Measurements from ENCODE around the gene CALB2.
"Not testable (repeated sequence)": the region's sequence is repeated elsewhere in the genome, so short reads cannot be mapped to it uniquely, and the experiment has no call there.

The CALB2 gene

GRCh38 chr16:71353736-71354135 is 4.8 kb upstream of the CALB2 start:
- DNase-seq: no peak

GRCh38 chr16:71354156-71354555 is 4.4 kb upstream of the CALB2 start:
- no peak for DNase-seq

DNA sequence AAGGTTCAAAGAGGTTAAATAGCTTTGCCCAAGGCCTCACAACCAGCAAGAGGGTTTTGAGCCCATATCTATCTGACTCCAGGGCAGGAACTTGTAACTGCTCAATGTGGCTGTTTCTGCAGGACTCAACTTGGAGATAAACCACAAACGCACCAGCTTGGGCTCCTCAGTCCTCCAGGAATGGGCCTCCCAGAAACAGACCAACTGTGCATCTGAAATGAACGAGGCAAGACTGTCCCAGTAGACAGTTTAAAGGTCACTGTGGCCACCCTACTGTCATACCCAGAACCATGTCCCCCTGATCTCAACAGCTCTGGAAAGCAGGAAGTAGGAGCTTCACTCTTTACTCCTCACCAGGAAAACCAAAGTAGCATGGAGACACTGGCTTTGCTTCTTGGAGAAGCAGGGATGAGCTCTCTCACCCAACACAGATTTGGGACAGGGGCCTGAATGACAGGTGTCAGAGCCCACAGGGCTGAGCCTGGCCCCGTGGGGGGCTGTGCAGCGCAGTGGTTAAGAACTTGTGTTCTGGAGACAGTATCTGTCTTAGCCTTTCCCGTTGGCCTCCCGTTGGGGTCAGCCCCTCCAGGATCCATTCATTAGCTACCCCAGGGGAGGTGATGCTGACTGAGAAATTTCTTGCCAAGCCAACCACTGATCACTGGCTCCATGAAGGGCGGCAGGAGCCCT is 2.3 kb upstream of the CALB2 start:
- DNase-seq: no peak

GRCh38 chr16:71356936-71357335 is 1.6 kb upstream of the CALB2 start:
- DNase-seq: not testable (repeated sequence)

DNA sequence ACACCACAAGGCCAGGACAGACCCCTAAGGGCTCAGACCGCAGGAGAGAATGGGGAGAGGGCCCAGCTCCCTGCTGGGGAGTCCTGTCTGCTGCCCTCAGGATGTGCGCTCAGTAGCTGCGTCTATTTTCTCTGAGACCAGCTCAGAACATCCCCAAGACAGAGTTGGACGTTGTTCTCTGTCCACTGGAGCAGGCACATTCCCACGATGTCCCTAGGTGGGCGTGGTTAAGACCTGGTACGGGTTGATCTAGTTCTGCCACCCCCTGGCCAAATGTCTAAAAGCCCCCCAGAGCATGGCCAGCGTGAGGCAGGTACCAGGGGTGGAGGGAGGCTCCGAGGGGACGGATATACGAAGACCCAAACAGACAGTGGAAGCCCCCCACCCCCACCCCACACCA is 842 bp upstream of the CALB2 start:
- DNase-seq: no peak

GRCh38 chr16:71359431-71359830 is 908 bp downstream of the CALB2 start:
- no peak for DNase-seq

GRCh38 chr16:71360378-71360777 is 1.9 kb downstream of the CALB2 start:
- no peak for DNase-seq

DNA sequence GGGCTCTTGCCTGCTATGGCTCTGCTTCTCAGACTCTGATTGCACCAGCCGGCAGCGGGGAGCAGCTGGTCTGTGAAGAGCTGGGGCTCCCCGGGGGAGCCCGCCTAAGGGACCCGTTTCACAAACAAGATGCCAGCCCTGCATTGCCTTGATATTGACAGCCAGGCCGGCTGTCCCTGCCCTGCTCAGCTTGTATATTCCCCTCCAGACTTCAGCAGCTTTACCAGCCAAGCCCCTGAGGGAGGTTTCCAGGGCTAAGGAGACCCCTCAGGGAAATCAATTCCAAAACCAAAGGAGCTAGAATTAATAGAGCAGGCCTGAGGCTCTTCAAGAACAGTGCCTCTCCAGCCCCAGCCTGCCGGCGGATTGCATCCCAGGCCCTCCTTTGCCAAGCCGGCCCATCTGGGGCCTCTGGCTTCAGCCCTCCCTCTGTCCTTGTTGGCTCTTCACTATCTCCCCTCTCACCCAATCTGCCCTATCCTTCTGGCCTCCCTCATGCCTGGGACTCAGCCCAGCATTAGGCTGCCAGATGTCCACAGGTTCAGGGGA is 5.7 kb downstream of the CALB2 start:
- no peak for DNase-seq

GRCh38 chr16:71365021-71365420 is 6.5 kb downstream of the CALB2 start:
- DNase-seq: no peak

- peak; percentile 47 for DNase-seq
These were observed 8.9 kb downstream of the CALB2 start for GRCh38 chr16:71367241-71367976.

- no peak for DNase-seq
These were observed 10.4 kb downstream of the CALB2 start for GRCh38 chr16:71368958-71369357.

DNA sequence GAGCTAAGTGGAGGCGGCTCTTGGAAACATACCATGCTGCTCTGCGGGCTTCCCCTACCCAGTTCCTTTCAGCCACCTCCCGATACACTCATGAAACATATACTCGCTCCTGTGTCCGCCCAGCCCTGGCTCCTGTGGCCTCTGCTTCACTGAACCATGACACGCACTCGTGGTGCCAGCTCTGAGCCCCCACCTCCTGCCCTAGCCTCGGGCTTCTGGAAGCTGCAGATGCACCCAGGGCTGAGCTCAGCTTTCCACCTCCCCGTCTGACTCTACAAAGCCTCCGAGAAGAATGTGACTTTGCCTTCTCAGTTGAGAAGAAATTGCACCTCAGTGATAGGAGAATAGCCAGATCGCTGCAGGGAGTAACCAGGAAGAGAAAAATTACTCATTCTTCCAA is 11.0 kb downstream of the CALB2 start:
- DNase-seq: no peak

- DNase-seq: no peak
These were observed 12.7 kb downstream of the CALB2 start for GRCh38 chr16:71371237-71371636.

DNA sequence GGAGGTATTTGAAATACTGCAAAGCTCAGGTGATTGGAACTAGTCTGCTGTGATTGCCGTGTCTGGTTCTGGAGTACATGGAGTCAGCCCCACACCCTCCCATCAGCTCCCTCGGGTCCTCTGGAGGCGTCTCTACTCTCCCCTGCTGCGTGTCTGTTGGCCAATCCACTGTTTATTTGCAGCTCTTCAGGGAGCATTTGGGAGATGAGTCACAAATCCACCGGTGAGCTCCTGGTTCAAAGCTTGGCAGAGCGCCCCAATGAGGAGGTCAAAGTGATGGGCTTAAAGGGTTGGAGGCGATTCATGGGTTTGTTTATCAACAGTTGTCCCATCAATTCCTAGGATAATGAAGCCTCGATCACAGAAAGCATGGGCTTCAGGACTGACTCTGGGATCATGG is 14.6 kb downstream of the CALB2 start:
- DNase-seq: no peak

GRCh38 chr16:71376465-71377157 is 18.1 kb downstream of the CALB2 start:
- no peak for DNase-seq

GRCh38 chr16:71379711-71380110 is 21.2 kb downstream of the CALB2 start:
- DNase-seq: no peak

GRCh38 chr16:71380831-71381230 is 22.3 kb downstream of the CALB2 start:
- no peak for DNase-seq

DNA sequence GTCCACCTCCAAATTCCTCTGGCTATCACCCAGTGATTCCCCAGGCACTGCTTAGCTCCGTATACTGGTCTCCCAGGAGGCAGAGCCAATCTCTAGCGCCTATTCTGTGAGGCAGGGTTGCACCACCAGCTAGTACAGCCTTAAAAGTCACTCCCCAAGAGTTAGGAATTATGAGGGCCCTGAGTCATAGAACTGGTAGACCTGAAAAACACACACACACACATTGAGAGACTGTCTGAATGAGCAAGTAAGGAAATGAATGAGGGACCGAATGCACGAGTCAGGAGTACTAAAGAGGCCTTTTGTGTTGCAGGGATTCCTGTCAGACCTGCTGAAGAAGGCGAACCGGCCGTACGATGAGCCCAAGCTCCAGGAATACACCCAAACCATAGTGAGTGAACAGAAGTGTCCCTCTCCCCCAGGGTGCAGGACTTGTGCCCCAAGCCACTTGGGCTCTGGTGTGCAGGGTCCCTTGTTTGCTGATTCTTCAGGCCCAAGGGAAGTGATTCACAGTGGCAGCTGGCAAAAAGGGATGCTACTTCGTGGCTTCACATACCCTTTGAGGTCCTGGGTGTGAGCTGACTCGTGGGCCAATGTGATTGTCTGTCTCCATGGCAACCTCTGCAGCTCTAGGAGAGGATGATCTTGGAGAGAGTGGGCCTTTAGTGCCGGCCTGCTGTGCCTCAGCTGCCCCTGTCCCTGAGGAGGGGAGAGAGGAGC is 24.7 kb downstream of the CALB2 start:
- peak; percentile 20 for DNase-seq

- DNase-seq: no peak
These were observed 25.7 kb downstream of the CALB2 start for GRCh38 chr16:71384073-71384724.

DNA sequence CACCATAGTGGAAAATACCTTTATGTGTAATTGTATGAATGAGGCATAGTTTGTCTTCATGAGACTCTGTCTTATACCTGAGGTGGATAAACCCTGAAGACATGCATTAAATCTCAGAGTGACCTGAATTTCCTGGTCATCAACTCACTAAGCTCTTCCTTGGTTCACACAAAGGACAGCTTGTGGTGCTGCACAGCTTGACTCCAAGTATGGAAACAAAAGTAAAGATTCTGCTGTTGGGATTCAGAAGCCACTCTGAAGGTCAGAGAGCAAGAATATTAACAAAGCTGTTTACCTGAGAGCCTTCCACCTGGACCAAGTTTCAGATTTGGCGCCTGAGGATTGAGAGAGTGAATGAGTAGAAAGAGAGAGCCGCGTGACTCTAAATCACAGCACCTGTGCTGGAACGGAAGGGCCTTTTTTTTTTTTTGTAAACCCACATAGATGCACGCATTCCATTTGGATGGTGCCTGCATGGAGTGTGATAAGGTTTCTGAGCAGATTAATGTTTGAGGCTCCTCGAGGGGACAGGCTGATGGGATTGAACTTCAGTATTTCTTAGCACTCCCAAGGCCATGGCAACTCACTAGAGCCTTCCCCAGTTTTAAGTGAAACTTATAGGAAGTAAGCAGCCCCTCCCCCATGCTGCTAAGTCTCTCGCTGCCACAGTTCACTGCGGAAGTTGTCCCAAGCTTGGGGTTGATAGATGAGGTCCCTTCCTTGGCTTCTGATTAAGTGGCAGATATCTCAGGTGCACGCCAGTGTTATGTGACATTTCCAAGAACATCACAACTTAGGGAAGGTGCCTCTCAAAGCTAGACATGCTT is 28.7 kb downstream of the CALB2 start:
- DNase-seq: no peak

DNA sequence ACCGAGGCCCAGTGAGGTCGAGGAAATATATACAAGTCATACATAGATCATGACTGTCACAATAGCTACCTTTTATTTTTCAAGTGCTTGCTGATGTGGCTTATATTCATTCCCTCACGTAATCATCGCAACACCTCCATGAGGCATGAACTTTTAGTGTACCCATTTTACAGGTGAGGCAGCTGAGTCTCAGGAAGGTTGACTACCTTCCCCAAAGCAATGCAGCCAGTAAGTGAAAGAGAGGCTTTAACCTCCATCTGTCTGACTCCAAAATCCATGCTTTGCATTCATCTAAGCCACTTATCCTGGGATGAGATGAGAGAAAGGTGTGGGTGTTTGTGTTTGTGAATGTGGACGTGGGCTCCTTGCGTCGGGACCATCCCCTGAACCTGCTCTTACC is 30.8 kb downstream of the CALB2 start:
- DNase-seq: no peak

- no peak for DNase-seq
These were observed 38.1 kb downstream of the CALB2 start for GRCh38 chr16:71396594-71396993.

Data from activated CD4-positive, alpha-beta T cell treated with anti-CD3 and anti-CD28 coated beads, Interleukin-2, amount 50 U/mL, for 16 hours (primary cell).